Measurements from ENCODE around the gene CSRP3. TPM values are rescaled to one million over a fixed set of nuclear protein-coding genes. Genes with fewer than 3 reads are reported as not detected.

The CSRP3 gene
- total RNA-seq, 1 donor from 2014 or later = not detected

DNA sequence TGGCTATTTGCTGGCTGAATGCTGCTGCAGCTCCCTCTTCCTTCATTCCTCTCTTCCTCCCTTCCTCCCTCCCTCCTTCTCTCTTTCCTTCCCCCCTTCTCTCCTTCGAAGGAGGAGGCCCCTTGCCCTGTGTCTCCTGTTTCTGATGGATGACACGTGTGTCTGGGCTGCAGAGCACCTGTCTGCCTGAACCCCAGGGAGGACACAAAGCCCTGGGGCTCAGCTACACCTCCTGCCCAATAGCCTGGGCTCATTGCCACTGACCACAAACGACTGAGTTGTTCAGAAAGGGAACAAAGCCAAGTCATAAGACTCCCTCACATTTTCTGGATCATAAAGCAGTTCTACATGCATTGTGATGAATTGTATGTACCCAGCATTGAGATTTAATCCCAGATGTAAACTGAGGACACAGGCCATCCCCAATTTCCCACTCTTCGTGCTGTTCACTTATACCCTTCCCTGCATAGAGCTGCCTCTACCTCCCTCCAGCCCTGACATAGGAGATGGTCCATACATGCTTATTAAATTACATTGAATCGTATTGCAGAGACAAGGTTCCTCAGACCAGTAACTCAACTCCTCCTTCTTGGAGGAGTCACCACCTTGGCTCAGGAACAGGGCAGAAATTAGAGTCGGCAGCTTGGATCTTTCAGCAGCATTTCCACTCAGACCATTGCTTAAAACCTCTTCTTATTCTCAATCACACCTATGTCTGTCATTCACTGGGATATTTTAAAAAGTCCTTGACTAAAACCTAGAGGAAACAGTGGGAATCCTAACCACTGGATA, 1.2 kb downstream of the CSRP3 start:
- peaks cover 7% of the 10 kb centered on the region for H3K4me1 Mint-ChIP-seq
- TF ChIP-seq, protein P1, sequence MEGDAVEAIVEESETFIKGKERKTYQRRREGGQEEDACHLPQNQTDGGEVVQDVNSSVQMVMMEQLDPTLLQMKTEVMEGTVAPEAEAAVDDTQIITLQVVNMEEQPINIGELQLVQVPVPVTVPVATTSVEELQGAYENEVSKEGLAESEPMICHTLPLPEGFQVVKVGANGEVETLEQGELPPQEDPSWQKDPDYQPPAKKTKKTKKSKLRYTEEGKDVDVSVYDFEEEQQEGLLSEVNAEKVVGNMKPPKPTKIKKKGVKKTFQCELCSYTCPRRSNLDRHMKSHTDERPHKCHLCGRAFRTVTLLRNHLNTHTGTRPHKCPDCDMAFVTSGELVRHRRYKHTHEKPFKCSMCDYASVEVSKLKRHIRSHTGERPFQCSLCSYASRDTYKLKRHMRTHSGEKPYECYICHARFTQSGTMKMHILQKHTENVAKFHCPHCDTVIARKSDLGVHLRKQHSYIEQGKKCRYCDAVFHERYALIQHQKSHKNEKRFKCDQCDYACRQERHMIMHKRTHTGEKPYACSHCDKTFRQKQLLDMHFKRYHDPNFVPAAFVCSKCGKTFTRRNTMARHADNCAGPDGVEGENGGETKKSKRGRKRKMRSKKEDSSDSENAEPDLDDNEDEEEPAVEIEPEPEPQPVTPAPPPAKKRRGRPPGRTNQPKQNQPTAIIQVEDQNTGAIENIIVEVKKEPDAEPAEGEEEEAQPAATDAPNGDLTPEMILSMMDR (conservative IDR thresholded peaks at IDR 0.05) = no peak
- H3K36me3 Mint-ChIP-seq (ENCODE audit: low read depth) = peaks cover 3% of the 10 kb centered on the region
- H3K27ac Mint-ChIP-seq (ENCODE audit: unreplicated experiment) = no peak overlapping the region
- peaks cover 65% of the 10 kb centered on the region for H3K27me3 Mint-ChIP-seq (ENCODE audit: low read depth)
- no peaks in the 10 kb centered on the region for H3K9me3 Mint-ChIP-seq
- no peak for DNase-seq (ENCODE audit: low read depth, low spot score)
- H3K4me3 Mint-ChIP-seq = no peak overlapping the region

DNA sequence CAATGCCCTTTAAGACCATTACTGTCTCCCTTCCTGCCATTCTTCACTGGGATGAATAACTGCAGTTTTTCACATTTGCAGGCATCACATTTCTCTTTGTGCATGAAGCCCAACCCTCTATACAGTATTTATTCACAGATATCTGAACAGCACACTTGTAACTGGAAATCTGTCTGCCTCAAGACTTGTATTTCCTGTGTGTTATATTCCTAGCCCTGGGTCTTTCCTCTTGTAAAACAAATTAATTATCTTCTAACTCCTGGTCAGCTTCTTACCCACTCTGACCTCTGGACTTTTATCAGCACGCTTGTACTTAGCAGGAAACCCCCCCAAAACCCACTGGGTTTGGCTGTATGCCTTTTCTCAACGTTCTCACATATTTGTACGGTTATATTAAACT, 2.0 kb downstream of the CSRP3 start:
- Mint-ChIP-seq H3K27me3 (ENCODE audit: low read depth) (peaks cover 73% of the 10 kb centered on the region), H3K4me1 (peaks cover 7% of the 10 kb centered on the region), H3K36me3 (ENCODE audit: low read depth) (peaks cover 3% of the 10 kb centered on the region), H3K27ac (ENCODE audit: unreplicated experiment) (peak overlapping the region; percentile 5), H3K9me3 (no peaks in the 10 kb centered on the region), H3K4me3 (no peak overlapping the region)
- DNase-seq (ENCODE audit: low read depth, low spot score) = no peak
- TF ChIP-seq, protein P1 (conservative IDR thresholded peaks at IDR 0.05) = no peak

DNA sequence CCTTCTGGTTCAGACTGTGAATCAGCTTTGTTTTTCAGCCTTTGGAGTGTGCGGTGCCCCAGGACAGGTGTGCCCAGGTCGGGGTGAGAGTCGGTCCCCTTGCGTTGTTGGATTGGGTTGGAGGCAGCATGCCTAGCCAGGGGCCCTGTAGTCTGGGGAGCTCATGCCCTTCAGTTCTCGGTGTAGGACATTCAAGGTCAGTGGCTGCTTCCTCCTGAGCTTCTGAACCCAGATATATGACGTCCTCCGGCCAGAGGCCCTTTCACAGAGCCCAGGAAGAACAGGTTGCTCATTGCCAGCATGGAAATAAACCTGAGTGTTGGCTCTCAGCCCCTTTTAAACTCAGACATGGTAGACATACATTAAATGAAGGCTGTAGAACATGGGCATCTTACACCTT, 2.7 kb downstream of the CSRP3 start:
- DNase-seq (ENCODE audit: low read depth, low spot score) = no peak
- Mint-ChIP-seq H3K4me3 (no peak overlapping the region), H3K36me3 (ENCODE audit: low read depth) (peaks cover 3% of the 10 kb centered on the region), H3K4me1 (peaks cover 7% of the 10 kb centered on the region), H3K27me3 (ENCODE audit: low read depth) (peaks cover 78% of the 10 kb centered on the region), H3K9me3 (no peaks in the 10 kb centered on the region), H3K27ac (ENCODE audit: unreplicated experiment) (no peak overlapping the region)
- TF ChIP-seq, protein P1 (conservative IDR thresholded peaks at IDR 0.05) = no peak

DNA sequence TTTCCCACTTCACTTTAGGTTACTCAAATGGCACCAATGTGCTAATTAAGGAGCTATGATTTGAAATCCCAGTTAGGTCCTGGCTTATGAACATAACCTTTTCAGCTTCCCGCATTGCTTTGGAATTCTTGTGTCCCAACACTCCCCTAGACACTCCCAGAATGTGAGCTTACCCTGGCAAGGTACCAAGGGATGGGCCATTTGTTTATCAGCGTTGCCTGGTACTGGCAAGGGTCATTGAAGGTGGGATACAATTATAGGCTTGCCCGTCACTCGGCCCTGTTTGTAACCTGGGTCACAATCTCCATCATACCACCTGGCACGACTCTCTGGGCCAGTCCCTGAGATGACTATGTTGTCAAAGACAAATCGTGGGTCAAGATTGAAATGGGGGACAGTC, 5.4 kb downstream of the CSRP3 start:
- H3K27ac Mint-ChIP-seq (ENCODE audit: unreplicated experiment) = no peak overlapping the region
- TF ChIP-seq, protein P1 (conservative IDR thresholded peaks at IDR 0.05) = no peak
- peaks cover 82% of the 10 kb centered on the region for H3K27me3 Mint-ChIP-seq (ENCODE audit: low read depth)
- peaks cover 11% of the 10 kb centered on the region for H3K4me1 Mint-ChIP-seq
- H3K9me3 Mint-ChIP-seq = no peaks in the 10 kb centered on the region
- no peak overlapping the region for H3K4me3 Mint-ChIP-seq
- no peak for DNase-seq (ENCODE audit: low read depth, low spot score)
- H3K36me3 Mint-ChIP-seq (ENCODE audit: low read depth) = peaks cover 3% of the 10 kb centered on the region

DNA sequence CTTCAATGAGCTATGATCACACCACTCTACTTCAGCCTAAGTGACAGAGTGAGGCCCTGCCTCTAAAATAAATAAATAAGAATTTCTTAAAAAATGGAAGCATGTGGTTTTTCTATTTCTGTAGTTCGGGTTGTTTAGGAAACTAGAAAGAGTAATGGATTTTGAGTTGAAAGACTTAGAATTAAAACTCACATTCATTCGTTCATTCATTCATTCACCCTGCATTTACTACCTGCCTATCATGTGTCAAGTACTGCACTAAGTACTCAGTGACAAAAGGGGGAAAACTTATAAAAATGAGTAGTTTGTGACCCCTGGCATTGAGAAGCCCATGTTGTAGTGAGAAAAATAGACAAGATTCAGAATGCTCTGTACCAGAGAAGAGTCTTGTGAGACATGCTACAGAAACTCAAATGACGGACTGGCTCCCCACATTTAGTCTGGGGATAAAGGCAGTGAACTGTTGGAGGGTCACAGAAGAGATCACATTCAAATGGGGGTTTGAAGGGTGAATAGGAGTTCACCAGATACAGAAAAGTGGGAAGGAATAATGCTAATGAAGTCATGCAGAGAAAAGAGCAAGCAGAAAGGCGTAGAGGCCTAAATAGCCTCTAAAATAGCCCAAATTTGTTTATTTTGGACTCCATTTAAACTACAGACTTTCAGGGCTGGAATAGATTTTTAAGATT, 7.0 kb downstream of the CSRP3 start:
- no peak for DNase-seq (ENCODE audit: low read depth, low spot score)
- TF ChIP-seq, protein P1 (conservative IDR thresholded peaks at IDR 0.05) = no peak
- Mint-ChIP-seq H3K9me3 (no peaks in the 10 kb centered on the region), H3K27me3 (ENCODE audit: low read depth) (peaks cover 83% of the 10 kb centered on the region), H3K27ac (ENCODE audit: unreplicated experiment) (no peak overlapping the region), H3K4me1 (peaks cover 8% of the 10 kb centered on the region), H3K36me3 (ENCODE audit: low read depth) (peaks cover 3% of the 10 kb centered on the region), H3K4me3 (no peak overlapping the region)

Measured in neural crest cell (in vitro differentiated cells).